ENCODE results near the gene OSER1. TPM values are rescaled to one million over a fixed set of nuclear protein-coding genes. Genes with fewer than 3 reads are reported as not detected.

OSER1 gene
- polyA plus RNA-seq, 1 experiment, result 50.2 TPM

- Histone ChIP-seq H3K36me3 (ENCODE audit: control insufficient read depth, insufficient read depth, low read length) (no peaks in the 10 kb centered on the region), H3K27me3 (ENCODE audit: control insufficient read depth, insufficient read depth, low read length) (no peaks in the 10 kb centered on the region), H3K4me3 (ENCODE audit: low read depth, low read length) (no peak overlapping the region)
- TF ChIP-seq, protein P1, sequence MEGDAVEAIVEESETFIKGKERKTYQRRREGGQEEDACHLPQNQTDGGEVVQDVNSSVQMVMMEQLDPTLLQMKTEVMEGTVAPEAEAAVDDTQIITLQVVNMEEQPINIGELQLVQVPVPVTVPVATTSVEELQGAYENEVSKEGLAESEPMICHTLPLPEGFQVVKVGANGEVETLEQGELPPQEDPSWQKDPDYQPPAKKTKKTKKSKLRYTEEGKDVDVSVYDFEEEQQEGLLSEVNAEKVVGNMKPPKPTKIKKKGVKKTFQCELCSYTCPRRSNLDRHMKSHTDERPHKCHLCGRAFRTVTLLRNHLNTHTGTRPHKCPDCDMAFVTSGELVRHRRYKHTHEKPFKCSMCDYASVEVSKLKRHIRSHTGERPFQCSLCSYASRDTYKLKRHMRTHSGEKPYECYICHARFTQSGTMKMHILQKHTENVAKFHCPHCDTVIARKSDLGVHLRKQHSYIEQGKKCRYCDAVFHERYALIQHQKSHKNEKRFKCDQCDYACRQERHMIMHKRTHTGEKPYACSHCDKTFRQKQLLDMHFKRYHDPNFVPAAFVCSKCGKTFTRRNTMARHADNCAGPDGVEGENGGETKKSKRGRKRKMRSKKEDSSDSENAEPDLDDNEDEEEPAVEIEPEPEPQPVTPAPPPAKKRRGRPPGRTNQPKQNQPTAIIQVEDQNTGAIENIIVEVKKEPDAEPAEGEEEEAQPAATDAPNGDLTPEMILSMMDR (IDR thresholded peaks at IDR 0.05; ENCODE audit: insufficient read depth, low read depth, low read length), result no peak
- no peak for DNase-seq (ENCODE audit: low read depth)
- ChIA-PET POLR2A (interaction anchor here (0.6 kb wide), 1 partner anchor 708 kb away, joined by 10 read pairs; no protein-coding TSS in a partner anchor), CTCF (interaction anchor here (0.9 to 2.8 kb wide), 3 partner anchors 15 to 50 kb away, joined by 5 to 20 read pairs (median 5); partner anchors contain the start of gene JPH2)
Observed at GRCh38 chr20:44166008-44166407, 44.6 kb downstream of the OSER1 start.

GRCh38 chr20:44160133-44160532 lies 50.4 kb downstream of the OSER1 start:
- ChIA-PET POLR2A (no interaction called here), CTCF (interaction anchor here (1.7 kb wide), 1 partner anchor 30 kb away, joined by 7 read pairs; no protein-coding TSS in a partner anchor)
- no peaks in the 10 kb centered on the region for H3K27me3 ChIP-seq (ENCODE audit: control insufficient read depth, insufficient read depth, low read length)
- H3K4me3 ChIP-seq (ENCODE audit: low read depth, low read length), result no peak overlapping the region
- TF ChIP-seq, protein P1 (IDR thresholded peaks at IDR 0.05; ENCODE audit: insufficient read depth, low read depth, low read length), result no peak
- H3K36me3 ChIP-seq (ENCODE audit: control insufficient read depth, insufficient read depth, low read length), result no peaks in the 10 kb centered on the region
- DNase-seq (ENCODE audit: low read depth), result no peak

GRCh38 chr20:44159711-44160110 lies 50.9 kb downstream of the OSER1 start:
- CTCF ChIA-PET, result no interaction called here

GRCh38 chr20:44159125-44159524 lies 51.4 kb downstream of the OSER1 start:
- Histone ChIP-seq H3K27me3 (ENCODE audit: control insufficient read depth, insufficient read depth, low read length) (no peaks in the 10 kb centered on the region), H3K4me3 (ENCODE audit: low read depth, low read length) (no peak overlapping the region), H3K36me3 (ENCODE audit: control insufficient read depth, insufficient read depth, low read length) (no peaks in the 10 kb centered on the region)
- no peak for DNase-seq (ENCODE audit: low read depth)
- TF ChIP-seq, protein P1 (IDR thresholded peaks at IDR 0.05; ENCODE audit: insufficient read depth, low read depth, low read length), result no peak
- POLR2A ChIA-PET, result no interaction called here
- CTCF ChIA-PET, result interaction anchor here (1.1 kb wide), 2 partner anchors 21 to 43 kb away, joined by 3 read pairs; no protein-coding TSS in a partner anchor

More at GRCh38 chr20:44159711-44160110, 50.9 kb downstream of the OSER1 start:
- no peaks in the 10 kb centered on the region for H3K36me3 ChIP-seq (ENCODE audit: control insufficient read depth, insufficient read depth, low read length)
- no peaks in the 10 kb centered on the region for H3K27me3 ChIP-seq (ENCODE audit: control insufficient read depth, insufficient read depth, low read length)
- H3K4me3 ChIP-seq (ENCODE audit: low read depth, low read length), result no peak overlapping the region
- POLR2A ChIA-PET, result no interaction called here
- no peak for DNase-seq (ENCODE audit: low read depth)
- TF ChIP-seq, protein P1 (IDR thresholded peaks at IDR 0.05; ENCODE audit: insufficient read depth, low read depth, low read length), result no peak

- TF ChIP-seq, protein P1 (IDR thresholded peaks at IDR 0.05; ENCODE audit: insufficient read depth, low read depth, low read length), result no peak
- Histone ChIP-seq H3K36me3 (ENCODE audit: control insufficient read depth, insufficient read depth, low read length) (no peaks in the 10 kb centered on the region), H3K27me3 (ENCODE audit: control insufficient read depth, insufficient read depth, low read length) (no peaks in the 10 kb centered on the region), H3K4me3 (ENCODE audit: low read depth, low read length) (no peak overlapping the region)
- DNase-seq (ENCODE audit: low read depth), result no peak
- ChIA-PET POLR2A (no interaction called here), CTCF (interaction anchor here (0.6 to 0.8 kb wide), 2 partner anchors 33 to 822 kb away, joined by 3 read pairs; no protein-coding TSS in a partner anchor)
Observed at GRCh38 chr20:44157061-44157460, 53.5 kb downstream of the OSER1 start.
